NCI-H226 (cell line): ENCODE results near the gene MACC1.
A peak's percentile ranks its signal among the peaks of the same experiment; 100 is the strongest.
"Not testable (repeated sequence)": the region's sequence is repeated elsewhere in the genome, so short reads cannot be mapped to it uniquely, and the experiment has no call there.

ENCODE experiments used
- DNase-seq: peaks from one replicate; pipeline ENCODE4 v3.0.0-alpha.2; 2015

The MACC1 gene

DNA sequence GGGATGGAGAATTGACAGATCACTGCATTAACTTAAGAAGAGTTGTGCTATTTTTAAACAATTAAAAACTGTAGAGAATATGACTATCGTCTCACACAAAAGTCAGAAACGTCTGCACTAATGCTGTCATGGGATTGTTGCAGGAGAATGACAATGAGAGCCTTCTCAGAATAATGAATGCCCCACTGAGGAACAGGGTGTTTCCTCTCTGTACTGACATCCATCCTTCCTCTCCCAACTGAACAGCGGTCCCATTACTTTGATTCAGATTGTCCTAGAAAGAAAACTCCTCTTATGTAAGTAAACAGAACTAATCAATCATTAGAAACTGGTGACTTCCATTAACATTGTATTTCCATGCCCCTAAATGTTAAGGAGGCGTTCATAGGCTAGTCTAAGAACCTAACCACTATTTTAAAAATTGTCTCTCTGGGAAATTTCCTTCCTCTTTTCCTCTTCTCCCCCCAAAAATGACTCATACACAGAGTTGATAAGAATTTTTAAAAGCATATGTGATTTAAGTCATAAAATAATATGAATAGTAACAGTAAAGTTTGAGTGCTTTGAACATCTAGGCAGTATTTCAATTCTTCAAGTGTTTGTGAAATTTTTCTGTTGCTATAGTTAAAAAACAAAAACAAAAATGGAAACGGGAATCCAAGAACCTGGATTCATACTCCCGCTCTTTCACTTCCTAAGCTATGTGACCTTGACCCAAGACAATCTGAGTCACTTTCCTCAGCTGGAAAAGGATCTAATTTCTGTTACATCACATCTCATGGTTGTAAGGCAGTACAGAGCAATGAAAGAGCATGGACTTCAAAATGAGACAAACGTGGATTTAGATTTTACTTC, 12.7 kb upstream of the MACC1 start:
- DNase-seq = peak; percentile 96

DNA sequence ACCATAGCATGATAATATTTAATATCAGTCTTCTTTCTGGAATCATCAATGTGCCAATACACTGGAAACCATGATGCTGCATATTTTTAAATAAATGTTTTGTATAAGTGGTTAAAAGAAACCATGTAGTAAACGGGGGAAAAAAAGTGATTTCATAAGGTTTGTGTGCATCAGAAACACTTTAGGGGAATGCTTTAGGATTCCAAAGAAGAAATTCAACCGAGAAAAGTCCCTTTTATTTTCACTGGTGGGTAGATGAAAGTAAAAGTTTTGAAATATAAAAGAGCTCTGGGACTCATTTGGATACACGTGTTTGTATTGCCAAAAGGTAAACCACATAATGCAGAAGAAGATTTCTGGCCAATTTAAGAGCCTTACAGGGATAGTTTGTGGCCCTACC, 11.9 kb upstream of the MACC1 start:
- no peak for DNase-seq

DNA sequence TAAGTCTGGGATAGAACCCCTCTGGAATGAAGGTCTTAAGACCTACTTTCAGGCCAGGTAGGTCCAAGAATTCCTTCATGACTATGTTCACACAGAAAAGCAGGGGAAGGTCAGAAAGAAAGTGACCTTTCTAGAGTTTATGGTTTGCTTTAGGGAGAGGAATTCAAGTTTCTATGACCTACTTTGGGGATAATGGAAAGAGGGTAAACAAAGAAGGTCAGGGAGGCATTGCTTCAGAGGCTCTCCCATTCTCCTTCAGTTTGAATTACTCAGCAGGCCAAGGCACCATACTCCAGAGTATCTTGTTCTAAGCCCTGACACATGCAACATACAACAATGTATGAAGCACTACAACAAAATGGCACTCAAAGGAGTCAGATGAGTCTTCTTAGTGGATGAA, 11.5 kb upstream of the MACC1 start:
- DNase-seq = no peak

DNA sequence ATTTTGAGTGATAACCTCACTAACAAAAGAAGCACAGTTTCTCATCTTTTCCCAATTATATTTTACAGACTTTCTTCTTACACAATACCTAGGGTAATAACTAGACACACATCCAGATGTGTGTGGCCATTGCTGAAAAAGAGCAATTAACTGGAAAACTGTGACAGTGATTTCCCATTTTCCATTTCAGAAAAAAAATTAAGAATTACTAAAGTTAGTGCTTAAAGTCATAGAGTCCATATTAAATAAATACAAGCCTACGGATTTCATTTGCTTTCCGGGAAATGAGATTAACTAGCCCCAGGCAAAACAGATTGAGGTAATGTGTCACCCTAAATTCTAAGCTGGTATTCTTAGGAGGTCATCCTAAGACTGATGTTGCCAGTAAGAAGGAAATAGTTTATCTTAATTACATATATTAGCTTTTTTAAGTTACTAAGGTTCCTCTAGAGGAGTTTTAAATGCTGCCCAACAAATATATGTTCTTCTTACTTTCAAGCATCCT, 10.2 kb upstream of the MACC1 start:
- DNase-seq = no peak

DNA sequence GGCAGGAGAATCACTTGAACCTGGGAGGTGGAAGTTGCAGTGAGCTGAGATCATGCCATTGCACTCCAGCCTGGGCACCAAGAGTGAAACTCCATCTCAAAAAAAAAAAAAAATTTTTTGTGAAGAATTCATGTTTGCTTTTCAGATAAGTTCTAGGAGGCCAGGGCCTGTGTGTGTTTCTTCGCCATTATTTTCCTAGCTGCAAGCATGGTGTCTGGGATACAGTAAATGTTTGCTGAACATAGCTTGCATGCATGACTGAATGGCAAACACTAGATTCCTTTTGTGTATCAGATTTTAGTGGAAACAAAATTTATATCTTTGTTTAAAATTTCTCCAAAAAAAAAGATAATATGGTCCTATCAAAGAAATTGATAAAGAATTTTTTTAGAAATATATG, 9.7 kb upstream of the MACC1 start:
- DNase-seq = no peak

DNA sequence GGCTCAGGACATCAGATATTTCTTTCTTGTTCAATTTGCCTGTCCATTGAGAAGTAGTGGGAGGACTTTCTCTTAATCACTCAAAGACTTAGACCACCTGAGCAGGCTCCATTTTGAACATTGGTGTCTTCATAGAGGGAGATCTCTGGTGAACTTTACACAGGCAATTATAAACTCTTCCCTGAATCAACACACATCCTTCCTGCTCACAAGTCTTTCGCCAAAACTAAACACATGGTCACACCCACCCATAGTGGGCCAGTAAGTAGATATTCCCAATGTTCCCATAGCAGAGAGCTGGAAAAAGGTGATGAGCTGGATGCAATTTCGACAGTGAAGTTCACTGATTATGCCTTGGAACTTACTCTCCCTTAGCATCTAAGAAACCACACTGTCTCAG, 8.2 kb upstream of the MACC1 start:
- DNase-seq = no peak

DNA sequence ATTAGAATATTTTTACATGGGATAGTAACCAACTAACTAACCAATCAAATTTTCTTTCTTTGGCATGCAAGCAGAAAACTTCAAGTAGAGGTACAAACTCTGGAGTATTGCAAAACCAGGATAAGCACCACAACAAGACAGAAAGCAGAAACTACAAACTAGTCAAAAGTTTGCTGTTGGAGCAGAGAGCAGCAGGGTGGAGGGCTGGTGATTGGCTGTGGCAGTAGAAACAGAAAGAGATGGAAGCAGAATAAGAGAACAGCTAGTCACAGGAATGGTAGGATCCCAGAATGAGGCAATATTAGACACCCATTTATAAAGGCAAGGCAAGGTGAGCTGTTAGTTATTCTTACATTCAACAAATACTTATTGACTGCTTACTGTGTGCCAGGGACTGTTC, 6.8 kb upstream of the MACC1 start:
- no peak for DNase-seq

DNA sequence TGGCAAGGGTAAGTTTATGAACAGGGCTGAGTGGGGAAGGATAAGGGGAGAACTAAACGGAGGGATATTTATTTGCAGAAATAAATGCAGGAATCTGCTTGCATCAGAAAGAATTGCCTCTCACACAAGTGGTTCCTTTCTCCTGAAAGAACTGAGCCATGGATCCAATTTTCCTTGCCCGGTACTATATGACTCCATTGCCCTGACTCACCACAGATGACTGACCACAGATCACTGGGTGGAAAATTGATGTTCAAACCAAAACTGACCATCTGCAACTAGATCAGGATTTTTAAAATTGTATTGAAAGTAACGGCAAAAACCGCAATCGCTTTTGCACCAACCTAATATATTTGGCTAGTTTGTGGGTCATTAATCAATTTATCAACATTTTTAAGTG, 6.2 kb upstream of the MACC1 start:
- DNase-seq = peak; percentile 53

DNA sequence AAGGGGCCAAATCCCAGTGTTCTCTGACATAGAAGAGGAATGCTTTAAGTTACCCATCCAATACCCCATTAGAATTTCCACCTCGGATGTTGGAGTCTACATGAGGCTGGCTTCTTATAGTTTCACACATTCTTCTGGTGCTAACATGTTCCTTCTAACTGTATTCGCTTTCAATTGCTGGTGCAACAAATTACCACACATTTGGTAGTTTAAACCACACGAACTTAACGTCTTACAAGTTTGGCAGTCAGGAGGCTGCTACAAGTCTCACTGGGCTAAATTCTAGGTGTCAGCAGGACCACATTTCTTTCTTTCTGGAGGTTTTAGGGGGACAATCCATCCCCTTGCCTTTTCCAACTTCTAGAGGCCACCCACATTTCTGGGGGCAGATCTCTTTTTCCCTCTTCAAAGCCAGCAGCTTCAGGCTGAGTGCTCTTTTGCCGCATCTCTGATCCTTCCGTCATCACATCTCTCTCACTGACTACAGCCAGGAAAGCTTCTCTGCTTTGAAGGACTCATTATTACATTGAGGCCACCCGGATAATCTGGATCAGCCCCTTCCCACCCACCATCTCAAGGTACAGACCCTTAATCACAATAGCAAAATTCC, 5.1 kb upstream of the MACC1 start:
- no peak for DNase-seq

DNA sequence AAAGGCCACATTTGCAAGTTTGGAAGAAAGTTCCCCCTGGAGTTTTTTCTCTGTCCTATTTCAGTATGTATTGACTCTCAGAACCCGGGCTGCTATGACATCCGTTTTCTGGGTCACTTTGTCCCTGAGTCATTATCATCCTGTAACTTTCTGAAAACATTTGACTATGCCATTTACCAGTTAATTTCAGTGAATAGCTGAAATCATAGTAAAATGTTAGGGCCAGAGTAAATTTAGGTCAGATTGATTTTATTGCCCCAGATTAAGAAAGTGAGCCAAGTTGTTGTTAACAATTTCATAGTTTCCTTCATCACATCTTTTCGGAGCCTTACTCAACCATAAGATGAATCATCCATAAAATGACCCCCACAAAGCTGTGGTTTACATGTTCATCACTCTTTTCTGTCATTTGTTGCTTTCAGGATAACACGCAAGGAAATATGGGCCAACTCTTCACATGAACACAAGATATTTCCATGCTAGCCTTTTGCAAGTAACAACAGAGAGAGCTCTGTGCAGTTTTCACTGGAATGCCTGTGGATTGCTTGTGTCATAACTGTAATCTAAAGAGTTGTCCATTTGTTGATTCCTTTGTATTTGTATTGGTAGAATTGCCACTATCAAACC, 3.9 kb upstream of the MACC1 start:
- DNase-seq = peak; percentile 95

DNA sequence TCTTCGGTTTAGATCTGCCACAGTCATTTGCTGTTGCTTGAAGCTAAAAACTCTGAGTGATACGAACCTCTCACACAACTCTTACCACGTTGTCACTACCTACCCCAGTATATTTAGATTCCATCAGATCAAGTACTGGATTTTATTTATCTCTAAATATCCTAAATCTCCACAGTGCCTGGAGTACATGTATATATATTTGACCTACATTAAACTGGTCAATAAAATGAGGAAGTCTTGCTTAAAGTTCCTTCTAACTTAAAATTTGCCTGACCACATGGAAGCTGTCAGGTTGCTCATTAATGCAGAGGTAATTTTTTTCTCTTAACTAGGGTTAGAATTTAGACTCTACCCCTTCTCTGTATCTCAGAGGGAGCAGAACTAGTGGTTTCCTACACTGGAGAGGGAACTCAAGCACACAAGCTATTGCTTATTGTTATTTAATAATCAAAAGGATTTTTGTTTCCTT, 3.1 kb upstream of the MACC1 start:
- no peak for DNase-seq

DNA sequence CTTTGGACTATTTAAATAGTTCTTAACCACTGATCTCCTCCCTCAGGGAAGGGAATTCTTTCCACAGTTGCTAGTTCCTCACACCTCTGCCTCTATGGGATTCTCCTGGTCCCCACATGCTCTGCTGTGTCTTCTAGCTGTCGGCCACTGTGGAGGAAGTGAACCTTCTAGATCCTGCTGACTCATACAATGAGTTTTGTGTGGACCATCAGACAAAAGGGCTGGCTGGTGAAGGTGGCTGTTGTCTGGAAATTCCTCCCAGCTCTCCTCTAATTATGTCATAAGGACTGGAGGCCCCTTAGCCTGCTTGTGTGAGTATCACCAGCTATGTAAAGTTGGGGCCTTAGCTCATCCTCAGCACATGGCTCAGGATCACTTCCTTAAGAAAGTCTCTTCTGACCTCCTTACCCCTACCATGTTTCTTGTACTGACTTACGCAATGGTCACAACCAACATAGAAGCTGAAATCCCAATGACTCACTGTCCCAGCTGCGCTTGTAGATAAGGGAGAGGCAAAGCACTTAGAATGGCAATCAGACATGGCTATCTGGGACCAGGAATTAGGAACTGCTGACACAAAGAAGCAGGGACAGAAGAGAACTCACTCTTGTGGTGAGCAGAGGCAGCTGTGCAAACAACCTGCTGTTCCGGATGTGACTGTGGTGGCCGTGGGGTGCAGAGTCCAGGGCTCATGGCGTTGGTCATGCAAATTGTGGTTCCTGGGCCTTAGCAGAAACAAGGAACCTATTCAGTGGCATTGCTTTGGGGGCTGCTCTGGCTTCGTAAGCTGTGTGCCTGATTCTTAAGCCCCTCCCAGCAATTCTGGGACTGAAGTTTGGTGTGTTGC, 2.5 kb upstream of the MACC1 start:
- DNase-seq = peak; percentile 56

DNA sequence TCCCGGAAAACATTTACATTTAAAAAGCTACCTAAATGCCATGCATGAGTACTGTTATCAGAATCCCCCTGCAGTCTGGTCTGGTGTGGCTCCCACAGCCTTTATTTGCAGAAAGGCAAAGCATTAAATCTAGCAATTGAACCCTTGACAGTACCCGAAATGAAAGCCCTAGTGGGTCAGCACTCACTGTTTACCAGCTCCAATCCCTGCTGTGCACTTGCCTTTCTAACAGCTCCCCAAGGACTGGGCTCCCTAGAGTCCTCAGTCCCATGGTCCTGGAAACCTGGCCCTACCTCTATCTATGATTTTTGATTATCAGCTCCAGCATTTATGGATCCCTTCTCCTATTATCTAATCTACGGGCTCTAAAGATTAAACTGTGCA, 1.9 kb upstream of the MACC1 start:
- no peak for DNase-seq

DNA sequence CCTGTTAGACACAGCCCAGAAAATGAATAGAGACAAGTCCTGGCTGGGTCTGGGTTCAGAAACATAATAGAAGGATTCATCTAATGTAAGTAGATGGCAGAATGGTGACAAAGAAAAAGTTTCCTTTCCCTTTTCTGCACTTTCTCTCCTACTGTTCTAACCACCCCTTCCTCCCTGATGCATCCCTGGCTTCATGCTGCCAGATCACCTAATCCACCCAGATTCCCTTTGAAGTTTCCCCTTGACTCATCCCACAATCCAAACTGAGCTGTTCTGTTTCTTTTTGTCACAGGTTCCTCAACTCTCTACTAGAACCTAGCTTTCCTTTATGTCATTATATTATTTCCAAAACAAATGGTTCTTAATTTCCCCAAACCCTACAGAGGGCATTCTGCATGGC, 1.1 kb upstream of the MACC1 start:
- no peak for DNase-seq

DNA sequence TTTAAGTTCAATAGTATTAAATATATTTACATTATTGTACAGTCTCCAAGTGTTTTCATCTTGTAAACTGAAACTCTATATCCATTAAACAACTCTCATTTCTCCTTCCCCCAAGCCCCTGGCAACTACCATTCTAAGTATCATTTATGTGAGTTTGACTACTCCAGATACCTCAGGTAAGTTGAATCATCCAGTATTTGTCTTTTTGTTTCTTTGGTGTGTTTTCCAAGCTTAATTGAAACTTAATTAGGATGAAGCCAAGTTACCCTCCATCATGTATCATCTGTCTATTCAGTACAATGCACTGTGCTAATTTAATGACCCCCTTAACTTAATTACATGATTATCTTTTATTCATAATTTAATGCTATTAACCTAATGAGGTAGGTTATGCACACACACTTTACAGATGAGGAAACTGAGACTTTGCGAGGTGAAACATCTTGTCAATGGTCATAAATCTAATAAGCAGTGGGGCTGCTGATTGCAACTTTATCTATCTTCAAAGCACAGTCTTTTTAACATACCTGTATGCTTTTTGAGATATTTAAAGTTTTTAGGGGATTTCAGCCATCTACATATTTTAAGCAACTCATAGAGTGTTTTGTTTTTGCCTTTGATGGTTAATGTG, 663 bp downstream of the MACC1 start:
- no peak for DNase-seq

DNA sequence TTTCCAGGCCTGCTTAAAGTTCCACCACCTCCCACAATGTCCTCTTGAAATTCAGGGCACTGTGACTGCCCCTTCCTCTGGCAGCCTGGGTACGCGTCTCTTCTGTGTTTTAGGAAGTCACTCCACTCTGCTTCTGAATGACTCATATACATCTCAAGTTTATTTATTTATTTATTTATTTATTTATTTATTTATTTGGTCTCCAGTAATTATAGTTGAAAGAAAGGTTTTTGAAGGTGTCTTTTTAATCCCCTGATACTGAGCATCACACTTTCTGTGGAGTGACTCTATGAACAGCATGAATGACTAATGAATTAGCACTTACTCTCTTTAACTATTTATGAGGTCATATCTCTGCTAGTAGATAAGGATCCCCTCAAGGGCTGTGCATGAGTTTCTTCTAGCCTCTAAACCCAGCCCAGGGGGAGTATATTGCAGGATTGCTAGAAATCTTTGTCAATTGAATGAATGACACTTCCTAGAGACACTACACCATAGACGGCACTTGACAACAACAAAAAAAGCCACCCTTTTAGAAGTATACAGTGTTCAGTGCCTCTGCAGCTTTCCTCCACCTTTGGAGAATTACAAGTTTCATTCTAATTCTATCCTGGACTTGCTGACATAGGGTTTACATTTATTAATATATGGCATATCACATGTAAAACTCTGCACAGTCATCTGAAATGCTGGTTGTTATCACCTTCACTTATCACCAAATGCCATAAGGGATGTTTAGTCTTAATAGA, 2.1 kb downstream of the MACC1 start:
- peak; percentile 90 for DNase-seq

DNA sequence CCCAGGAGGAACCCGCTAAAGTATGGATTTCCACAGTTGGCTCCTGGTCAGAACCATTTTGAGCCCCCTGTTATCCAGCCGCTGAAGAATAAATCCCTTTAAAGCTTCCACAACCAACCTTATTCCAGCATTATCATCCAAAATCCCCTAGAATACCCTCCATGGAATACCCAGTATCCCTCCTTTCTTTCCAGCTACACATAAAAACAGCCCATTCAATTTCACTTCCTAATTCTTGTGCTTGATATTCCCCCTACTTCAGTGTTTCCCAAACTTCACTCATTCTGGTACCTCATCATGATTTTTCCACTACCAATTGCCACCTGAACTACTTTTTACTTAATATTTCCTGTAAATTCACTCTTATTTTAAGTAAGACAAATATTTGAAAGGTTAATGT, 3.1 kb downstream of the MACC1 start:
- no peak for DNase-seq

DNA sequence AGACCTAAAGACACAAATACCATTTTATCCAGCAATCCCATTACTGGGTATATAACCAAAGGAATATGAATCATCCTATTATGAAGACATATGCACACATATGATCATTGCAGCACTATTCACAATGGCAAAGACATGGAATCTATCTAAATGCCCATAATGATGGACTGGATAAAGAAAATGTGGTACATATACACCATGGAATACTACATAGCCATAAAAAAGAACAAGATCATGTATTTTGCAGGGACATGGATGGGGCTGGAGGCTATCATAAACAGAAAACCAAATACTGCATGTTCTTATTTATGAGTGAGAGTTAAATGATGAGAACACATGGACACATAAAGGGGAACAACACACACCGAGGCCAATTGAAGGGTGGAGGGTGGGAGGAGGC, 3.8 kb downstream of the MACC1 start:
- DNase-seq = no peak

DNA sequence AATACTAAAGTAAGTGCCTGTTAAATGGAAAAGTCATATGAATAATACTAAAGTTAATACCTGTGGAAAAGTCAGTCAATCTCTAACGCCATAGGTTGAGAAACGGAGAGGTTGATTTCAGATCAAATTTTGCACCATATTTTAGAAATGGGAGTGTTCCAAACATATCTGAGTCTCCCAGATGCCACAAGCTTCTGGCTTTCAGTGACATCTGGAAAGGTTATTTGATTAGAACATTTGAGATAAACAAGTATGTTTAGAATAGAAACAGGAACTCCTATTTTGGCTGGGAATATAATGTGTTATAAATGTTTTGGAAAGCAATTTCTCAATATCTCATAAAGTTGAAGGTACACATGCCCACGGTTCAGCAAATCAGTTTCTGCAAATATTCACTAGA, 5.8 kb downstream of the MACC1 start:
- DNase-seq = no peak

DNA sequence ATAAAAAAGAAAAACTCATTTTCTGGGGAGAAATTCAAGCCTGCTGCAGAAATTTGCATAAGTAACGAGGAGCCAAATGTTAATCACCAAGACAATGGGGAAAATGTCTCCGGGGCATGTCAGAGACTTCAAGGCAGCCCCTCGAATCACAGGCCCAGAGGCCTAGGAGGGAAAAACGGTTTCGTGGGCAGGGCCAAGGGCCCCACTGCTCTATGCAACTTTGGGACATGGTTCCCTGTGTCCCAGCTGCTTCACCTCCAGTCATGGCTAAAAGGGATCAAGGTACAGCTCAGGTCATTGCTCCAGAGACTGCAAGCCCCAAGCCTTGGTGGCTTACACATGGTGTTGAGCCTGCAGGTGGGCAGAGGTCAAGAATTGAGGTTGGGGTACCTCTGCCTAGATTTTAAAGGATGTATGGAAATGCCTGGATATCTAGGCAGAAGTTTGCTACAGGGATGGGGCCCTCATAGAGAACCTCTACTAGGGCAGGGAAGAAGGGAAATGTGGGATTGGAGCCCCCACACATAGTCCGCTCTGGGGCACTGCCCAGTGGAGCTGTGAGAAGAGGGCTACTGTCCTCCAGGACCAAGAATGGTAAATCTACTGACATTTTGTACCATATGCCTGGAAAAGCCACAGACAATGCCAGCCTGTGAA, 8.4 kb downstream of the MACC1 start:
- no peak for DNase-seq

DNA sequence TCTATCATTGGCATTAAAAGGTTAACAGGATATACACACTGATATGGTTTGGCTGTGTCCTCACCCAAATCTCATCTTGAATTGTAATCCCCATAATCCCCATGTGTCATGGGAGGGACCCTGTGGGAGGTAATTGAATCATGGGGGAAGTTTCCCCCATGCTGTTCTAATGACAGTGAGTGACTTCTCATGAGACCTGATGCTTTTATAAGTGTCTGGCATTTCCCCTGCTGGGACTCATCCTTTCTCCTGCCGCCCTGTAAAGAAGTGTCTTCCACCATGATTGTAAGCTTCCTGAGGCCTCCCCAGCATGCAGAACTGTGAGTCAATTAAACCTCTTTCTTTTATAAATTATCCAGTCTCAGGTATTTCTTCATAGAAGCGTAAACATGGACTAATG, 9.4 kb downstream of the MACC1 start:
- DNase-seq = not testable (repeated sequence)
